Liver (tissue), 3 donors: Measurements from ENCODE around the gene SLC25A25.

ENCODE experiments used
- CTCF ChIP-seq: fragments of 150-350 bp; IDR thresholded peaks from 2 replicates; pipeline ENCODE4 v1.5.1; 2017; ENCODE audit warnings: improper control_type of control experiment, low read depth, low read length; ENCODE audit not compliant: missing input control
- EGR1 ChIP-seq, 2 donors: IDR thresholded peaks; 2 replicates each; pipeline ENCODE4 v1.6.1; 2016 to 2018; ENCODE audit warnings: antibody characterized with exemption in 2 of 2, low read depth in 2 of 2
- FOXA1 ChIP-seq: IDR thresholded peaks from 2 replicates; pipeline ENCODE4 v1.6.1; 2016; ENCODE audit warnings: antibody characterized with exemption
- HNF4G ChIP-seq: IDR thresholded peaks from 2 replicates; pipeline ENCODE4 v1.6.1; 2016; ENCODE audit warnings: antibody characterized with exemption
- JUND ChIP-seq, 2 donors: IDR thresholded peaks; 2 replicates each; pipeline ENCODE4 v1.6.1; 2016; ENCODE audit warnings: antibody characterized with exemption in 2 of 2
- RAD21 ChIP-seq, 2 donors: IDR thresholded peaks; 2 replicates each; pipeline ENCODE4 v1.6.1; 2016; ENCODE audit warnings: antibody characterized with exemption in 2 of 2, mild to moderate bottlenecking in 2 of 2
- SP1 ChIP-seq: IDR thresholded peaks from 2 replicates; pipeline ENCODE4 v1.6.1; 2018; ENCODE audit warnings: antibody characterized with exemption, mild to moderate bottlenecking
- TAF1 ChIP-seq: conservative IDR thresholded peaks from 2 replicates; pipeline ENCODE4 v1.6.1; 2016; ENCODE audit warnings: antibody characterized with exemption, mild to moderate bottlenecking
- YY1 ChIP-seq: IDR thresholded peaks from 2 replicates; pipeline ENCODE4 v1.6.1; 2016; ENCODE audit warnings: antibody characterized with exemption, mild to moderate bottlenecking
- TF ChIP-seq, protein P1 (sequence below): IDR thresholded peaks from 2 replicates; pipeline ENCODE4 v1.6.1; 2016; ENCODE audit warnings: antibody characterized with exemption
- donor health status: healthy.
- donor health status: healthy.

GRCh38 chr9:128051932-128052709, 15.9 kb upstream of the SLC25A25 start:
- TF ChIP-seq CTCF (no peak), YY1 (no peak), RAD21 (IDR thresholded peaks at IDR 0.05) (no peak), JUND (IDR thresholded peaks at IDR 0.05) (no peak), HNF4G (no peak), EGR1 (IDR thresholded peaks at IDR 0.05; ENCODE audit: low read depth in 2 of 2) (no peak), SP1 (no peak), TAF1 (no peak), FOXA1 (no peak)
- TF ChIP-seq, protein P1, sequence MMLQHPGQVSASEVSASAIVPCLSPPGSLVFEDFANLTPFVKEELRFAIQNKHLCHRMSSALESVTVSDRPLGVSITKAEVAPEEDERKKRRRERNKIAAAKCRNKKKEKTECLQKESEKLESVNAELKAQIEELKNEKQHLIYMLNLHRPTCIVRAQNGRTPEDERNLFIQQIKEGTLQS = no peak
